22Rv1 (cell line): ENCODE data around the gene PARP4.
"Not testable (repeated sequence)": the region's sequence is repeated elsewhere in the genome, so short reads cannot be mapped to it uniquely, and the experiment has no call there.

Experiments used
- H3K27ac ChIP-seq: fragments of 450-650 bp; 2 replicates; pipeline ENCODE4 v1.5.1; 2017
- ZFX ChIP-seq: fragments of 450-650 bp; IDR thresholded peaks from 2 replicates; pipeline ENCODE4 v1.6.1; 2017; ENCODE audit warnings: antibody characterized with exemption, borderline replicate concordance
- TF ChIP-seq, protein P1 (sequence below): fragments of 450-650 bp; IDR thresholded peaks from 2 replicates; pipeline ENCODE4 v1.5.1; 2017; ENCODE audit warnings: mild to moderate bottlenecking

Gene PARP4

DNA sequence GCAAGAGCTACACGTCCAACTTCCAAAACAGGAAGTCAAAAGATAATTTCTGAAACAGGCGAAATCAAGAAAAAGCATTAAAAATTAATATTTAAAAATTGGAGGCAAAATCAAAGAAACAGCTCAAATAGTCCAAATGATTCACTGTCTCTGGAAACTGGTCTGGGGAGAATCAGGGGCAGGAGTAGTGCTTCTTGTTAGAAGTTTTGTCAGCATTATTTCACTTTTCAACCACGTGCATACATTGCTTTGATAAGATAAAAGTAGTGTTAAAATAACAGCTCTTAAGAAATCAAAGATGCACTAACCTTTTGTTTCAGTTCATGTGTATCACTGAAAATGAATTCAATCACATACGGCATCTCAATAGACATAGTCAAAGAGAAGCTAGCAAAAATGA, 53.8 kb downstream of the PARP4 start:
- TF ChIP-seq, protein P1, sequence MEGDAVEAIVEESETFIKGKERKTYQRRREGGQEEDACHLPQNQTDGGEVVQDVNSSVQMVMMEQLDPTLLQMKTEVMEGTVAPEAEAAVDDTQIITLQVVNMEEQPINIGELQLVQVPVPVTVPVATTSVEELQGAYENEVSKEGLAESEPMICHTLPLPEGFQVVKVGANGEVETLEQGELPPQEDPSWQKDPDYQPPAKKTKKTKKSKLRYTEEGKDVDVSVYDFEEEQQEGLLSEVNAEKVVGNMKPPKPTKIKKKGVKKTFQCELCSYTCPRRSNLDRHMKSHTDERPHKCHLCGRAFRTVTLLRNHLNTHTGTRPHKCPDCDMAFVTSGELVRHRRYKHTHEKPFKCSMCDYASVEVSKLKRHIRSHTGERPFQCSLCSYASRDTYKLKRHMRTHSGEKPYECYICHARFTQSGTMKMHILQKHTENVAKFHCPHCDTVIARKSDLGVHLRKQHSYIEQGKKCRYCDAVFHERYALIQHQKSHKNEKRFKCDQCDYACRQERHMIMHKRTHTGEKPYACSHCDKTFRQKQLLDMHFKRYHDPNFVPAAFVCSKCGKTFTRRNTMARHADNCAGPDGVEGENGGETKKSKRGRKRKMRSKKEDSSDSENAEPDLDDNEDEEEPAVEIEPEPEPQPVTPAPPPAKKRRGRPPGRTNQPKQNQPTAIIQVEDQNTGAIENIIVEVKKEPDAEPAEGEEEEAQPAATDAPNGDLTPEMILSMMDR, result no peak
- no peak for TF ChIP-seq ZFX
- no peak overlapping the region for H3K27ac ChIP-seq

DNA sequence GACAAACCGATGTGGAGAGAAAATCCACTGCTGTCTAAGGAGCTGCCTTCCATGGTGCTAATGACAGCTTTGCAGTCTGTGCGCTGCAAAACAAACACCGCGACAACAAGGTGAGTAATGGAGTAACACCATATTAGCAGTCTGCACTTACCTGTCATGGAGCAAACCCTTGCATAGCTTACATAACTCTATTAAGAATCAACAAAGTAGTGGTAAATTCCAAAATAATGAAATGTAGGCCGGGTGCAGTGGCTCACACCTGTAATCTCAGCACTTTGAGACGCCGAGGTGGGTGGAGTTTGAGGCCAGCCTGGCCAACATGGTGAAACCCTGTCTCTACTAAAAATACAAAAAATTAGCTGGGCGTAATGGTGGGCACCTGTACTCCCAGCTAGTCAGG, 56.2 kb downstream of the PARP4 start:
- TF ChIP-seq, protein P1, result no peak
- TF ChIP-seq ZFX, result no peak

DNA sequence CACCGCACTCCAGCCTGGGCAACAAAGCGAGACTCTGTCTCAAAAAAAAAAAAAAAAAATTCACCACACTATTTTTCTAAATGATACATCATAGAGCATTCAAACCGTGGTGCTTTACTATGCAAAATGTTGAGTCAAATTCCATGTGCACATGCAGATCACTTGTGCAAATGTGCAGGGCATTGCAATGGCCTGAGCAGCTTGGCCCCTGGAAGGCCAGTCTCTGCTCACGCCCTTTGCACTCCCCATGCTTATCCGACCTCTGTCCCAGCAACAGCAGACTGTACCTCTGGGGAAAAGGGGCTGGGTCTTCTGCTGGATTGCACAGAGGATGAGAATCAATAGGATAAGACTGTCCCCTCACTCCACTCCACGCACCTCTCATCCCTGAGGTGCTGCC, 58.5 kb downstream of the PARP4 start:
- TF ChIP-seq ZFX, result no peak
- TF ChIP-seq, protein P1, result no peak
- no peak overlapping the region for H3K27ac ChIP-seq

More for the DNA sequence above, 56.2 kb downstream of the PARP4 start:
- H3K27ac ChIP-seq, result no peak overlapping the region

DNA sequence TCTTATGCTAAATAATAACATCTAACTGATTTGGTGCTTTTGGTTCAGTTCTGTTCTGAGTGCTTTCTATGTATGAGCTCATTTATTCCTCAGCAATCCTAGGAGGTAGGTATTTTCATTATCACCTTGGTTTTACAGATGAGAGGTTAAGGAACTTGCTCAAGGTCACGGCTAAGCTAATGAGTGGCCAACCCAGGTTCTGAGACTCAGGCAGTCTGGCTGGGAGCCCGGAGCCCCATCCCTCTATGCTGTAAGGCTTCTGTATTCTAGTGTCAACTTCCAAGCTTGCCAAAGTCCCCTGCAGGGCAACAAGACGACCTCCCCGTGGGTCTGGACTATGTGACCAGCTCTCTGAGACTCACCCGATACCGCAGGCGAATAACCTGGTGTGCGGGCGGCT, 60.5 kb downstream of the PARP4 start:
- no peak for TF ChIP-seq ZFX
- TF ChIP-seq, protein P1, result no peak
- H3K27ac ChIP-seq, result no peak overlapping the region

DNA sequence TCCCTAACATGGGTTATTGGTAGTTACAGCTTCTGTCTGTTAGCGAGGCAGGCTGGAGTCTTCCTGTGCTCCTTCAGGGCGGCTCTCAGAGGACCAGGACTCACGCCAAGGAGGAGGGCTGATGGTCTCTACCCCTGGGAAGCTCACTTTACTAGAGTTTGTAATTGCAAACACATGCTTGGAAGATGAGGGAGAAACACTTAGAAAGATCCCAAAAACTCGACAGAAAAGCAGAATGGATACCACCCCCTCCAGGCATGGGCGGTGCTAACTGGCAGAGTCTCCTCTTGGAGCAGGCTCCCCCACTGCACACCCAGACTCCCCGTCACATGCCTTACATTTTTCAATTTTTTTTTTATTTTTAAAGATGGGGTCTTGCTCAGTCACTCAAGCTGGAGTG, 62.0 kb downstream of the PARP4 start:
- H3K27ac ChIP-seq, result no peak overlapping the region
- TF ChIP-seq ZFX, result no peak
- TF ChIP-seq, protein P1, result no peak

DNA sequence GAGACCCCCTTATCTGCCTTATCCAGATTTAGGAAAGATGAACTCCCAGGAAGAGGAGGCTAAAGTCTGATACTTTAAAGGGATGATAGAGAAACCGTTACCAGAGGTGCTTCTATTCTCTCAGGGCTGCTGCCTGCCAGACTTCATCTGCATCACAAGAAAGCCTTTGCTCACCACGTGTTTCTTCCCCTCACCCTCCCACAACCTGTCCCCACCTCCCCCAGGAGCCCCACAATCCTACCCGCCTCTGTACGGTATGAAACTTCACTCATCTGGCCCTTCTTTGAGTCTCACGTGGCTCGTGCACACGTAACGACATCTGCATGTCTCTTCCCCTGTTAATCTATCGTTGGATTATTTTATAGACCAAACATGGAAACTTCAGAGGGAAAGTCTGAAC, 67.7 kb downstream of the PARP4 start:
- not testable (repeated sequence) for H3K27ac ChIP-seq

DNA sequence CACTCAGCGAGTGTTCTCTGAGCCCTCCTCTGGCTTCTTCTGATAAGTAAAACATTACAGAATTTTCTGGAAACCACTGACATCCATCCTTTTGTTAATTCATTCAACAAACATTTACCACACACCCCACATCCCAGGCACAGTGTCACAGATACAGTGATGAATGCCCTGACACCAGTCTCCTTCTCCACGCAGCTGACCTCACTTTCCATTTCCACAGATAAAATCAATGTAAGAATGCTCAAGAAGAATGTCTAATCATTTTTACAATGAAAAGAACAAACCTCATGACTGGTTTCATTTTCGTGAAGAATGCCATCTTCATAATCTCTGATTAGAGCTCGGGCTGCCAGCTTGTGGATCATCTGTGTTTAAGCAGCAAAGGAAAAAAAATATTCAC, 69.2 kb downstream of the PARP4 start:
- TF ChIP-seq ZFX, result no peak
- TF ChIP-seq, protein P1, result no peak
- H3K27ac ChIP-seq, result no peak overlapping the region

DNA sequence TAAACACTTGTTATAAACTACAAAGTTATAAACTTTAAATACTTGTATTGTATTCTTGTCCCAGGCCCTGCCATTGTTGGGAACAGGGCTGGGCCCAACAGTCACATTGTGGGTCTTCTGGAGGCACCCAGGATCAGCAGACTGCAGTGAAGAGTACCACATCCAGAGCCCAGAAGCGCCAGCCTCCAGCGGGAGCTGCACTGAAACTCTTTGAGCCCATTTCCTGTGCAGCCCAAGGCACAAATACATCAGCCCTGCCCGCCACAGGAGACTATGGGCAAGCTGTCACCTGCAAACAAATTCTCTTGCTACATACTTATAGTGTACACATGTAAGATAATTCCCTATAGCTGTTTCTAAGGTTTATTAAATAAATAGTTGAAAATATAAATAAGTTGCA, 86.5 kb downstream of the PARP4 start:
- not testable (repeated sequence) for H3K27ac ChIP-seq

DNA sequence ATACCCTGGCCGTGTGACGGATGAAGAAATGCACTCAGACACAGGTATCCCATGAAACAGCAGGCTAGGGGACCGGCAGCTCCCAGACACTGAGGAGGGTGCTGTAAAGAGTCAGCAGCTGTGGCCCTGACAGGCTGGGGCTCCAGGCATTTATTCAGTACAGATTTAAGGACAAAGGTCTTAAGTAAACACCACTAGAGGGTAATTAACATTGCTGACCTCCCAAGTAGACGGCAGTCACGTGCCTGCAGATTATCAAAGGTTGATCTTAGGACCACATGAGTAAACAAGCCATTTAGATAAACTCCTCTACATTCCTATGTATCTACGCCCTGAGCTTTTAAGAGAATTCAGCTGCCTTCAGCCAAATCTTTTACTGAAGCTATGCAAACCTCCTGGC, 92.9 kb downstream of the PARP4 start:
- H3K27ac ChIP-seq, result not testable (repeated sequence)
